Loucy (cell line): ENCODE measurements around the gene LMAN2L.

Experiments used
- H2AFZ ChIP-seq: fragments of 200-600 bp; sonication (generic); 2 replicates; pipeline ENCODE4 v1.6.0; 2016; ENCODE audit warnings: antibody characterized with exemption, mild to moderate bottlenecking, low read length, moderate library complexity
- H3F3A ChIP-seq: fragments of 200-600 bp; 2 replicates; pipeline ENCODE4 v1.6.0; 2016; ENCODE audit warnings: antibody characterized with exemption, low read depth, mild to moderate bottlenecking
- H3K27me3 ChIP-seq: fragments of 200-600 bp; sonication (generic); 2 replicates; pipeline ENCODE4 v1.6.1; 2014; ENCODE audit warnings: low read length, mild to moderate bottlenecking; ENCODE audit not compliant: insufficient read depth, poor library complexity, severe bottlenecking
- H3K36me3 ChIP-seq: fragments of 200-600 bp; sonication (generic); 2 replicates; pipeline ENCODE4 v1.6.1; 2016; ENCODE audit warnings: low read length; ENCODE audit not compliant: insufficient read depth
- H3K4me1 ChIP-seq: fragments of 200-600 bp; sonication (generic); 2 replicates; pipeline ENCODE4 v1.5.1; 2014; ENCODE audit warnings: low read length, mild to moderate bottlenecking; ENCODE audit not compliant: insufficient read depth, poor library complexity, severe bottlenecking
- H3K4me2 ChIP-seq: fragments of 200-600 bp; sonication (generic); 2 replicates; pipeline ENCODE4 v1.6.0; 2014; ENCODE audit warnings: antibody characterized with exemption, low read length, low read depth, mild to moderate bottlenecking; ENCODE audit not compliant: poor library complexity, severe bottlenecking
- H3K4me3 ChIP-seq: fragments of 200-600 bp; sonication (generic); 2 replicates; pipeline ENCODE4 v1.5.1; 2014; ENCODE audit warnings: low read length, mild to moderate bottlenecking, mixed read lengths; ENCODE audit not compliant: poor library complexity, severe bottlenecking
- H3K79me2 ChIP-seq: fragments of 200-600 bp; sonication (generic); 2 replicates; pipeline ENCODE4 v1.6.1; 2014; ENCODE audit warnings: low read length; ENCODE audit not compliant: insufficient read depth
- H3K9ac ChIP-seq: fragments of 200-600 bp; sonication (generic); 2 replicates; pipeline ENCODE4 v1.6.0; 2014; ENCODE audit warnings: mild to moderate bottlenecking, low read depth, low read length, moderate library complexity; ENCODE audit not compliant: poor library complexity, severe bottlenecking
- H3K9me2 ChIP-seq: fragments of 200-600 bp; sonication (generic); replicated peaks from 2 replicates; pipeline ENCODE4 v1.6.1; 2016; ENCODE audit warnings: low read depth, low read length, mixed read lengths
- H3K9me3 ChIP-seq: fragments of 200-600 bp; sonication (generic); 2 replicates; pipeline ENCODE4 v1.6.1; 2014; ENCODE audit warnings: mild to moderate bottlenecking, antibody characterized with exemption, low read length, low read depth; ENCODE audit not compliant: insufficient read depth
- H4K20me1 ChIP-seq: fragments of 200-600 bp; sonication (generic); 2 replicates; pipeline ENCODE4 v1.6.0; 2014; ENCODE audit warnings: antibody characterized with exemption, low read length, mild to moderate bottlenecking; ENCODE audit not compliant: insufficient read depth, poor library complexity, severe bottlenecking
- EZH2phosphoT487 ChIP-seq: fragments of 200-600 bp; IDR thresholded peaks from 2 replicates; pipeline ENCODE4 v1.6.1; 2018; ENCODE audit warnings: antibody characterized with exemption, mild to moderate bottlenecking, moderate library complexity, borderline replicate concordance
- TF ChIP-seq, protein P1 (sequence below): fragments of 200-600 bp; sonication (generic); conservative IDR thresholded peaks from 2 replicates; pipeline ENCODE4 v1.5.1; 2014; ENCODE audit warnings: mild to moderate bottlenecking, antibody characterized with exemption, low read length

LMAN2L gene

DNA sequence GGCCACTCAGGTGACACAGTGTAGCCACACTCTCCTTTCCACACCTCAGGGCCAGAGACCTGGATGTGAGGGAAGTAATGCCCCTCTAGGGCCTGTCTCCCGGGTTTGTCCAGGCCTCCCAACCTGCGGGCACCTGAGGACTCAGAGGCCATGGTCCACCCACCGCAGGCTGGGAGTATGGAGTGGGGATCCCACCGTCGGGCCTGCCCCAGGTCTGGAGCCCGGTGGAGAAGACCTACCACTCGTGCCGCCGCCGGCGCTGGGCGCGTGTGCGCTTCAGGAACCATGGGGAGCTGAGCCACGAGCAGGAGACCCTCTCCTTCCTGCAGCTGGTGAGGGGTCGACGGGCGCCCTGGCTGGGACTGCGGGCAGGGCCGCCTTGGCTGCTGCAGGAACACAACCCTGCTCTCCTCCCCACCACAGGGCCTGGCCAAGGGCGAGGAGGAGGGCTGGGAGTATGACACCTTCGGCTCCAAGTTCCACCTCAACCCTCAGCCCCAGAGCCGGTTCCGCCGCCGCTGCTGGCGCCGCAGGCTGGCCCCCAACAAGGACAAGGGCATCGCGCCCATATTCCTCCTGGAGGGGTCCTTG, 48.7 kb downstream of the LMAN2L start:
- no peaks in the 10 kb centered on the region for H3K4me1 ChIP-seq
- H3K9me3 ChIP-seq = no peaks in the 10 kb centered on the region
- no peak overlapping the region for H3K9ac ChIP-seq
- H3K36me3 ChIP-seq = no peaks in the 10 kb centered on the region
- H3K9me2 ChIP-seq = no peaks in the 10 kb centered on the region
- H4K20me1 ChIP-seq = no peaks in the 10 kb centered on the region
- no peaks in the 10 kb centered on the region for H3K27me3 ChIP-seq
- no peak overlapping the region for H3K4me3 ChIP-seq
- TF ChIP-seq, protein P1, sequence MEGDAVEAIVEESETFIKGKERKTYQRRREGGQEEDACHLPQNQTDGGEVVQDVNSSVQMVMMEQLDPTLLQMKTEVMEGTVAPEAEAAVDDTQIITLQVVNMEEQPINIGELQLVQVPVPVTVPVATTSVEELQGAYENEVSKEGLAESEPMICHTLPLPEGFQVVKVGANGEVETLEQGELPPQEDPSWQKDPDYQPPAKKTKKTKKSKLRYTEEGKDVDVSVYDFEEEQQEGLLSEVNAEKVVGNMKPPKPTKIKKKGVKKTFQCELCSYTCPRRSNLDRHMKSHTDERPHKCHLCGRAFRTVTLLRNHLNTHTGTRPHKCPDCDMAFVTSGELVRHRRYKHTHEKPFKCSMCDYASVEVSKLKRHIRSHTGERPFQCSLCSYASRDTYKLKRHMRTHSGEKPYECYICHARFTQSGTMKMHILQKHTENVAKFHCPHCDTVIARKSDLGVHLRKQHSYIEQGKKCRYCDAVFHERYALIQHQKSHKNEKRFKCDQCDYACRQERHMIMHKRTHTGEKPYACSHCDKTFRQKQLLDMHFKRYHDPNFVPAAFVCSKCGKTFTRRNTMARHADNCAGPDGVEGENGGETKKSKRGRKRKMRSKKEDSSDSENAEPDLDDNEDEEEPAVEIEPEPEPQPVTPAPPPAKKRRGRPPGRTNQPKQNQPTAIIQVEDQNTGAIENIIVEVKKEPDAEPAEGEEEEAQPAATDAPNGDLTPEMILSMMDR = no peak
- TF ChIP-seq EZH2phosphoT487 = no peak
- no peaks in the 10 kb centered on the region for H3F3A ChIP-seq
- no peak overlapping the region for H2AFZ ChIP-seq
- H3K79me2 ChIP-seq = no peaks in the 10 kb centered on the region
- no peak overlapping the region for H3K4me2 ChIP-seq

DNA sequence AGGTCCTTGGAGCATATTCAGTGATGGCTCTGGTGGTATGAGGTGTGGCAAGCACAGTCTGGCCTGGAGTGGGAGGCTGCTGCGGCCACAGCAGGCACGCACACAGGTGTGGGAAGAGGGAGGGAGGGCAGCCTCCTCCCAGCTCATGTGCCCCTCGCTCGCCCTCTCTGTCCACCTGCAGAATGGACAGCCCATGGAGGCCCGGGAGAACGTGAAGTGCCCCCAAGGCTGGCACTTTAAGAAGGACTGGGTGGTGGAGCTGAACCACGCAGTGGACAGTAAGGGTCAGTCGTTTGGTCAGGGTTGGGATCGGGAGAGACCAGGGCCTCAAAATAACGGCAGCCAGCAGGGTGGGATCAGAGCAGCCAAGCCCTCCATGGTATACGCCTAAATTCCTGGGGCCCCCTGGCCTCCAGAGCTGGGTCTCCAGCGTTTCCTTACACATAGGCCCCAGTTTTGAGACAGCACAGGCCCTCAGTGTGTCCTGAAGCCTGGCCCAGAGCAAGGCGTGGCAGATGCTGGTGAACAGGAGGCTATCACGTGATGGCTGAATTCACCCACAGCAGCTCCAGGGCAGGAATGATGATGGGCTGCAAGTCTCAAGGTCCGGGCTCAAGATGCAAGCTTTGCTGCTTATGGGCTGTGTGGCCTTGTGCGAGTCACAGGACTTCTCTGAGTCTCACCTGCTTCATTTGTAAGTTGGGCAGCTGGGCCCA, 49.4 kb downstream of the LMAN2L start:
- Histone ChIP-seq H3K4me1 (no peaks in the 10 kb centered on the region), H3K27me3 (no peaks in the 10 kb centered on the region)

DNA sequence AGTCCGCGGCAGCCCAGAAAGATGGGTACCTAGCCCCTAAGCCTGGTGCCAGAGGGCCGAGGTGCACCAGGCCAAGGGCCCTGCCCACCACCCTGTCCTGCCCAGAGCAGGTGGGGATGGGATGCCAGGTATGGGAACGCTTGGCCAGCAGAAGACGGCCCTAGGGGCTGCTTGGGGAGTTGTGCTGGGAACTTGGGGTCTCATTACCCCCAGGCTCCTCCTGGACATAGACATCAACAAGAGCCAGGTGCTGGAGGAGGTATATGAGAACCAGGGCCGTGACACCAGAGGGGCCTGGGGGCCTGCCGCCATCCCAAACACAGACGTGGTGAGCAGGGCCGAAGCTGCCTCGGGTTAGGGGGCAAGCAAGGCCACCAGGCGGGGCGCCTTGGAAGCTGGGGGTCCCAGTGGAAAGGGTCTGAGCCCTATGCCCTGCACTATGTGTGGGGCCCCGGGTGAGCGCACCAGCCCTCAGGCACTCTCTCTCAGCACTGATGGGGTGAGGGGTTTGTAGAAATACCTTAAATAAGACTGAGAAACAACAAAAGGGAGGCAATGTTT, 50.4 kb downstream of the LMAN2L start:
- H3K9ac ChIP-seq = no peak overlapping the region
- no peaks in the 10 kb centered on the region for H4K20me1 ChIP-seq

More for the DNA sequence above, 49.4 kb downstream of the LMAN2L start:
- Histone ChIP-seq H3F3A (no peaks in the 10 kb centered on the region), H3K9me2 (no peaks in the 10 kb centered on the region), H3K4me2 (no peak overlapping the region), H4K20me1 (no peaks in the 10 kb centered on the region), H3K9ac (no peak overlapping the region), H2AFZ (no peak overlapping the region), H3K9me3 (no peaks in the 10 kb centered on the region), H3K4me3 (no peak overlapping the region), H3K36me3 (no peaks in the 10 kb centered on the region), H3K79me2 (no peaks in the 10 kb centered on the region)
- no peak for TF ChIP-seq EZH2phosphoT487
- TF ChIP-seq, protein P1 = no peak

More for the DNA sequence above, 50.4 kb downstream of the LMAN2L start:
- H3K79me2 ChIP-seq = no peaks in the 10 kb centered on the region
- H3K9me3 ChIP-seq = no peaks in the 10 kb centered on the region
- H3K4me1 ChIP-seq = no peaks in the 10 kb centered on the region
- TF ChIP-seq EZH2phosphoT487 = no peak
- TF ChIP-seq, protein P1 = no peak
- H3F3A ChIP-seq = no peaks in the 10 kb centered on the region
- H3K9me2 ChIP-seq = no peaks in the 10 kb centered on the region
- no peaks in the 10 kb centered on the region for H3K36me3 ChIP-seq
- no peak overlapping the region for H3K4me2 ChIP-seq
- H2AFZ ChIP-seq = no peak overlapping the region
- no peaks in the 10 kb centered on the region for H3K27me3 ChIP-seq
- no peak overlapping the region for H3K4me3 ChIP-seq
